VCaP (cell line): ENCODE data around the gene GABRG1.

Experiments used
- H3K27ac ChIP-seq: fragments of 450-650 bp; 2 replicates; pipeline ENCODE4 v1.5.1; 2017
- CTCF ChIP-seq: fragments of 450-650 bp; conservative IDR thresholded peaks from 2 replicates; pipeline ENCODE4 v1.5.1; 2017; ENCODE audit warnings: mild to moderate bottlenecking, moderate library complexity

The GABRG1 gene

GRCh38 chr4:46051392-46051791 is 72.5 kb downstream of the GABRG1 start:
- no peak overlapping the region for H3K27ac ChIP-seq
- TF ChIP-seq CTCF, result no peak

GRCh38 chr4:46032056-46032455 is 91.8 kb downstream of the GABRG1 start:
- no peak for TF ChIP-seq CTCF
- H3K27ac ChIP-seq, result no peak overlapping the region

GRCh38 chr4:46016306-46016705 is 107.5 kb downstream of the GABRG1 start:
- H3K27ac ChIP-seq, result no peak overlapping the region
- TF ChIP-seq CTCF, result no peak

- no peak overlapping the region for H3K27ac ChIP-seq
- no peak for TF ChIP-seq CTCF
These were observed 131.1 kb downstream of the GABRG1 start for GRCh38 chr4:45992728-45993127.

GRCh38 chr4:45989775-45990174 is 134.1 kb downstream of the GABRG1 start:
- H3K27ac ChIP-seq, result no peak overlapping the region
- no peak for TF ChIP-seq CTCF

- TF ChIP-seq CTCF, result no peak
- no peak overlapping the region for H3K27ac ChIP-seq
These were observed 136.0 kb downstream of the GABRG1 start for GRCh38 chr4:45987858-45988257.
